ENCODE results near the gene SDF2L1. TPM values are rescaled to one million over a fixed set of nuclear protein-coding genes. Genes with fewer than 3 reads are reported as not detected.

The SDF2L1 gene
- total and polyA plus RNA-seq, 2 of the 13 experiments (the other 11 are each of a cell fraction or from before 2014, with no cell fraction given) = 18.0 to 57.4 TPM

- TF ChIP-seq FOXJ3 (CRISPR knock-in tag; IDR thresholded peaks at IDR 0.05; ENCODE audit: borderline replicate concordance) (0 out of 2 replicates have a peak, but pooled peaks have one; percentile 30), ZNF468 (CRISPR knock-in tag; IDR thresholded peaks at IDR 0.05) (no peak), ZKSCAN5 (CRISPR knock-in tag; IDR thresholded peaks at IDR 0.05) (no peak), ZNF232 (CRISPR knock-in tag; IDR thresholded peaks at IDR 0.05; ENCODE audit: borderline replicate concordance) (0 out of 2 replicates have a peak, but pooled peaks have one; percentile 22), ZNF589 (CRISPR knock-in tag; conservative IDR thresholded peaks at IDR 0.05) (no peak), ZNF619 (CRISPR knock-in tag; IDR thresholded peaks at IDR 0.05) (no peak), MXI1 (IDR thresholded peaks at IDR 0.05; ENCODE audit: borderline replicate concordance, low read depth, low read length) (0 out of 3 replicates have a peak, but pooled peaks have one; percentile 15), GPN1 (CRISPR knock-in tag; IDR thresholded peaks at IDR 0.05; ENCODE audit: borderline replicate concordance) (no peak), ZKSCAN1 (IDR thresholded peaks at IDR 0.05; ENCODE audit: low read length) (no peak), JARID2 (CRISPR knock-in tag; IDR thresholded peaks at IDR 0.05; ENCODE audit: insufficient replicate concordance) (no peak), REXO4 (CRISPR knock-in tag; IDR thresholded peaks at IDR 0.05; ENCODE audit: borderline replicate concordance) (no peak), ZNF34 (CRISPR knock-in tag; IDR thresholded peaks at IDR 0.05; ENCODE audit: borderline replicate concordance) (no peak), CSRNP1 (CRISPR knock-in tag; IDR thresholded peaks at IDR 0.05) (no peak), SMAD3 (CRISPR knock-in tag; IDR thresholded peaks at IDR 0.05) (no peak), TBX3 (IDR thresholded peaks at IDR 0.05; ENCODE audit: borderline replicate concordance) (no peak), ELF3 (CRISPR knock-in tag; IDR thresholded peaks at IDR 0.05) (no peak), TBX2 (CRISPR knock-in tag; IDR thresholded peaks at IDR 0.05; ENCODE audit: borderline replicate concordance) (no peak), GLI4 (CRISPR knock-in tag; IDR thresholded peaks at IDR 0.05; ENCODE audit: borderline replicate concordance) (no peak), WIZ (CRISPR knock-in tag; IDR thresholded peaks at IDR 0.05) (no peak), MAX (IDR thresholded peaks at IDR 0.05) (no peak), KAT7 (CRISPR knock-in tag; IDR thresholded peaks at IDR 0.05; ENCODE audit: borderline replicate concordance) (no peak), SIN3B (IDR thresholded peaks at IDR 0.05; ENCODE audit: low read length) (no peak), ZNF276 (CRISPR knock-in tag; IDR thresholded peaks at IDR 0.05; ENCODE audit: low read depth) (no peak), FIP1L1 (IDR thresholded peaks at IDR 0.05; ENCODE audit: borderline replicate concordance, insufficient read depth, low read depth, low read length) (no peak), ZNF329 (CRISPR knock-in tag; IDR thresholded peaks at IDR 0.05; ENCODE audit: low read depth) (no peak)
These were observed 4.8 kb downstream of the SDF2L1 start (continued) for GRCh38 chr22:21646608-21647590.
